Thoracic aorta (tissue), 2 donors: ENCODE measurements around the gene ERV3-1. TPM values are rescaled to one million over a fixed set of nuclear protein-coding genes. Genes with fewer than 3 reads are reported as not detected.
"Not testable (repeated sequence)": the region's sequence is repeated elsewhere in the genome, so short reads cannot be mapped to it uniquely, and the experiment has no call there.

Experiments
- ATAC-seq: fragments of 150-250 bp; one replicate; pipeline ENCODE4 v1.8.0; 2017; ENCODE audit warnings: low read depth; ENCODE audit not compliant: insufficient number of reproducible peaks, low FRiP score
- DNase-seq: peaks from one replicate; pipeline ENCODE4 v3.0.0-alpha.2; 2020; ENCODE audit warnings: low spot score
- H3K27ac ChIP-seq, 2 donors: fragments of 200-600 bp; sonication (generic); 1 replicate in 1 of 2; 2 replicates in 1 of 2; pipeline ENCODE4 v1.5.1; 2016; ENCODE audit warnings: mild to moderate bottlenecking in 2 of 2, moderate library complexity in 2 of 2
- H3K27me3 ChIP-seq: fragments of 200-600 bp; sonication (generic); replicated peaks from 2 replicates; pipeline ENCODE4 v1.6.0; 2016; ENCODE audit warnings: mild to moderate bottlenecking; ENCODE audit not compliant: insufficient read depth
- H3K36me3 ChIP-seq: fragments of 200-600 bp; sonication (generic); one replicate; pipeline ENCODE4 v1.5.1; 2016
- H3K4me1 ChIP-seq, 2 donors: fragments of 200-600 bp; sonication (generic); 1 replicate in 1 of 2; 2 replicates in 1 of 2; pipeline versions ENCODE4 v1.5.1 to v1.6.0; 2016; ENCODE audit warnings: low read depth in 2 of 2, mild to moderate bottlenecking in 1 of 2; ENCODE audit not compliant: control insufficient read depth in 1 of 2
- H3K4me3 ChIP-seq: fragments of 200-600 bp; sonication (generic); 2 replicates; pipeline ENCODE4 v1.5.1; 2016; ENCODE audit warnings: mild to moderate bottlenecking
- H3K9me3 ChIP-seq: fragments of 200-600 bp; sonication (generic); 2 replicates; pipeline ENCODE4 v1.5.1; 2016
- total RNA-seq, 2 donors: library from RNA; depleted of rRNA; stranded (reverse); fragments of >200 nt; gene quantifications; one replicate each; pipeline versions ENCODE4 v1.1.0 to v1.2.3, GENCODE V29; 2016
- TF ChIP-seq, protein P1 (sequence below): fragments of 200-600 bp; sonication (generic); IDR thresholded peaks from one replicate; pipeline ENCODE4 v1.5.1; 2019; ENCODE audit warnings: antibody characterized with exemption

ERV3-1 gene
- total RNA-seq, 2 donors from 2014 or later, result 21.8 to 28.6 TPM

DNA sequence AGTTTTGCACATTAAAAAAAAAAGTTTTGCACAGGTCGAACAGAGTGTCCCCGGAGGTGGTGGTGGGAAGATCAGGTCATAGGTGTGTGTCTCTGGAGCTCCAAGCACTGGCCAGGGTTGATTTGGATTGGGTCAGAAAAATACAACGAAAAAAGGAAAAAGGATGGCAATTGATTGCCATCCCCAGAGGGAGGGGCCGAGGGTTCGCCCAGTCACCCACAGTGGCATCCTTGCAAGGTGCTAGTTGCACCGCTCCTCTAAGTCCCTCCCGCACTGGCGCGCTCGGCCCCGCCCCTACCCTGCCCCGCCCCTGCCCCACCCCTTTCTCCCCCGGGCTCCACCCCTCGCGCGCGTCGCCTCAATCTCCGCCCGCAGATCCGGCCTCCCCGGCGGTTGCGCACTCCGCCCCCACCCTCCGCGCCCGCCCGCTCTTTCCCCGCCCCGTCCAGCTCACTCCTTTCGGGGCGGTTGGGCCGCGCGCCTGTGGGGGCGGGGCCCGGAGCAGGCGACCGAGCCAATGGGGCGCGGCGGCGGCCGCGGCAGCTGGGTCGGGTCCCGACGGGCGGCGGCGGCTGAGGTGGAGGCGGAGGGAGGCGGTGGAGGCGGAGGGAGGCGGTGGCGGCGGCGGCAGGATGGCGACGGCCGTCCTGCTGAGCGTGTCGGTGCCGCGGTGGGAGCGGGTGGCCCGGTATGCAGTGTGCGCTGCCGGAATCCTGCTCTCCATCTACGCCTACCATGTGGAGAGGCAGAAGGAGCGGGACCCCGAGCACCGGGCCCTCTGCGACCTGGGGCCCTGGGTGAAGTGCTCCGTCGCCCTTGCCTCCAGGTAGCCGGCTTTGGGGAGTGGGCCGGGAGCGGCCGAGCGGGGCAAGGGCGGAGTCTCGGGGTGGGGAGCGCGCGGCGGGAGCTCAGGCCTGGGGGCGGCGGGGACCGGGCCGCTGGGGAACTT is 31.5 kb upstream of the ERV3-1 start:
- Histone ChIP-seq H3K36me3 (no peaks in the 10 kb centered on the region), H3K4me3 (peak overlapping the region; percentile 86), H3K27ac (peak overlapping the region; percentile 74 to 79), H3K27me3 (no peaks in the 10 kb centered on the region), H3K4me1 (peaks cover 4 to 11% of the 10 kb centered on the region in 2 donors), H3K9me3 (no peaks in the 10 kb centered on the region)
- DNase-seq (peak; percentile 65), ATAC-seq (peak; percentile 83)
- TF ChIP-seq, protein P1, sequence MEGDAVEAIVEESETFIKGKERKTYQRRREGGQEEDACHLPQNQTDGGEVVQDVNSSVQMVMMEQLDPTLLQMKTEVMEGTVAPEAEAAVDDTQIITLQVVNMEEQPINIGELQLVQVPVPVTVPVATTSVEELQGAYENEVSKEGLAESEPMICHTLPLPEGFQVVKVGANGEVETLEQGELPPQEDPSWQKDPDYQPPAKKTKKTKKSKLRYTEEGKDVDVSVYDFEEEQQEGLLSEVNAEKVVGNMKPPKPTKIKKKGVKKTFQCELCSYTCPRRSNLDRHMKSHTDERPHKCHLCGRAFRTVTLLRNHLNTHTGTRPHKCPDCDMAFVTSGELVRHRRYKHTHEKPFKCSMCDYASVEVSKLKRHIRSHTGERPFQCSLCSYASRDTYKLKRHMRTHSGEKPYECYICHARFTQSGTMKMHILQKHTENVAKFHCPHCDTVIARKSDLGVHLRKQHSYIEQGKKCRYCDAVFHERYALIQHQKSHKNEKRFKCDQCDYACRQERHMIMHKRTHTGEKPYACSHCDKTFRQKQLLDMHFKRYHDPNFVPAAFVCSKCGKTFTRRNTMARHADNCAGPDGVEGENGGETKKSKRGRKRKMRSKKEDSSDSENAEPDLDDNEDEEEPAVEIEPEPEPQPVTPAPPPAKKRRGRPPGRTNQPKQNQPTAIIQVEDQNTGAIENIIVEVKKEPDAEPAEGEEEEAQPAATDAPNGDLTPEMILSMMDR, result no peak

DNA sequence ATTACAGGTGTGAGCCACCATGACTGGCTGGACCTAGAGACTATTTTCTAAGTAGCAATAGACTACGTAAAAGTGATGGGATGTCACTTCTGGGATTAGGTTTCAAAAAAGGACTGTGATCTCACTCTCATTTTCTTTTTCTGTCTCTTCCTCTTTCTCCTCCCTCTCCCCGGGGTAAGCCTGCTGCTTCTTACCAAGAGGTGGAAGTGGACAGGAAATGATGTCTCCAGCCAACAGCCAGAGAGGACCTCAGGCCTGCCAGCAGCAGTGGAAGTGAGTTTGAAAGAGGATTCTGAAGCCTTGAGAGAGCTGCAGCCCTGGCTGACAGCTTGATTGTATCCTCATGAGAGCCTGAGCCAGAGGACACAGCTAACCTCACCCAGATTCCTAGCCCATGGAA is 30.0 kb upstream of the ERV3-1 start:
- peak overlapping the region in 1 of 2 donors; percentile 26 for H3K27ac ChIP-seq
- not testable (repeated sequence) for ATAC-seq, DNase-seq, H3K36me3 ChIP-seq, H3K9me3 ChIP-seq, H3K4me3 ChIP-seq, H3K27me3 ChIP-seq
- peaks cover 4 to 11% of the 10 kb centered on the region in 2 donors for H3K4me1 ChIP-seq

DNA sequence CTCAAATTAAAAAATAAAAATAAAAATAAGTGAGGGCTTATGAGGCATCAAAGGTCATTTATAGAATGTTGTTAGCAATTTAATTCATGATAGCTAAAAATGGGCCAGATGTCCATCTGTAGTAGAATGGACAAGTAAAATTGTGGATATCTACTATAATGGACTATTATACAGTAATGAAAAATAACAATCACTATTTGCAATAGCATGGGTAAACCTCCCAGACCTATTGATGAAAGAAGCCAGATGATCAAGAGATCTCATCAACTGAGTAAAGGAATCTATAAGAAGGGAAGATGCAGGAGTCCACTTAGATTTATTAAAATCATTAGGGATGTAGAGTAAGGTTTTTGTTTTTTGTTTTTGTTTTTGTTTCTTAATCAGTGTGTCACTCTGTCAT is 29.0 kb upstream of the ERV3-1 start:
- not testable (repeated sequence) for H3K4me3 ChIP-seq, DNase-seq, ATAC-seq, H3K36me3 ChIP-seq, H3K9me3 ChIP-seq, H3K27ac ChIP-seq, H3K27me3 ChIP-seq
- H3K4me1 ChIP-seq, result peaks cover 4 to 11% of the 10 kb centered on the region in 2 donors

DNA sequence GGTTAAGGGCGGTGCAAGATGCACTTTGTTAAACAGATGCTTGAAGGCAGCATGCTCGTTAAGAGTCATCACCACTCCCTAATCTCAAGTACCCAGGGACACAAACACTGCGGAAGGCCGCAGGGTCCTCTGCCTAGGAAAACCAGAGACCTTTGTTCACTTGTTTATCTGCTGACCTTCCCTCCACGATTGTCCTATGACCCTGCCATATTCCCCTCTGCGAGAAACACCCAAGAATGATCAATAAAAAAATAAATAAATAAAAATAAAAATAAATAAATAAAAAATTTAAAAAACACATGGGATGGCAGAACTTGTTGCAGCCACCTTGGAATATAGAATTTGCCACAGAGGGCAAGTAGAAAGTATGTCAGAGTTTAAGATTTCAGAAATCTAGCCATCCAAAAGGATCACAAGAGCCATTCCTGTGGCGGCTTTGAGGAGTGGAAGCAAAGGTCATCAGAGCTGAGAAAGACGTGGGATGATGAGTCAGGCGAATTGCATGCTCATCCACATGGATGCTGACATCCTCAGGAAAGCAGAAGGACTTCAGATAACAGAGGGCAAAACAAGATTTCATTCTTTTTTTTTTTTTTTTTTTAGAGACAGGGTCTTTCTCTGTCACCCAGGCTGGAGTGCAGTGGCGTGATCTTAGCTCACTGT is 27.8 kb upstream of the ERV3-1 start:
- not testable (repeated sequence) for H3K9me3 ChIP-seq, DNase-seq, ATAC-seq, H3K27me3 ChIP-seq, H3K36me3 ChIP-seq, H3K27ac ChIP-seq, H3K4me1 ChIP-seq, H3K4me3 ChIP-seq

DNA sequence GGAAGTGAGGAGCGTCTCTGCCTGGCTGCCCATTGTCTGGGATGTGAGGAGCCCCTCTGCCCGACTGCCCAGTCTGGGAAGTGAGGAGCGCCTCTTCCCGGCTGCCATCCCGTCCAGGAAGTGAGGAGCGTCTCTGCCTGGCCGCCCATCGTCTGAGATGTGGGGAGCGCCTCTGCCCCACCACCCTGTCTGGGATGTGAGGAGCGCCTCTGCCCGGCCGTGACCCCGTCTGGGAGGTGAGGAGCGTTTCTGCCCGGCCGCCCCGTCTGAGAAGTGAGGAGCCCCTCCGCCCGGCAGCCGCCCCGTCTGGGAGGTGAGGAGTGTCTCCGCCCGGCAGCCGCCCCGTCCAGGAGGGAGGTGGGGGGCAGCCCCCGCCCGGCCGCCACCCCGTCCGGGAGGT is 26.9 kb upstream of the ERV3-1 start:
- not testable (repeated sequence) for H3K36me3 ChIP-seq, ATAC-seq, H3K27me3 ChIP-seq, H3K9me3 ChIP-seq, H3K4me3 ChIP-seq, H3K4me1 ChIP-seq, DNase-seq, H3K27ac ChIP-seq

DNA sequence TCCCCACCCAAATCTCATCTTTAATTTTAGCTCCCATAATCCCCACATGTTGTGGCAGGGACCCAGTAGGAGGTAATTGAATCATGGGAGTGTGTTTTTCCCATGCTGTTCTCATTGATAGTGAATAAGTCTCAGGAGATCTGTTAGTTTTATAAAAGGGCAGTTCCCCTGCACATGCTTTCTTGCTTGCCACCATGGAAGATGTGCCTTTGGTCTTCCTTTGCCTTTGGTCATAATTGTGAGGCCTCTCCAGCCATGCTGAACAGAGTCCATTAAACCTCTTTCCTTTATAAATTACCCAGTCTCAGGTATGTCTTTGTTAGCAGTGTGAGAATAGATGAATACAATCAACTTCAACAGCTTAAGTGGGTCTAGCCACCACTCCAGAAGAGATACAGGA is 18.5 kb upstream of the ERV3-1 start:
- H3K4me1 ChIP-seq, H3K4me3 ChIP-seq, ATAC-seq, H3K36me3 ChIP-seq, H3K27ac ChIP-seq, H3K9me3 ChIP-seq, H3K27me3 ChIP-seq, DNase-seq: not testable (repeated sequence)

DNA sequence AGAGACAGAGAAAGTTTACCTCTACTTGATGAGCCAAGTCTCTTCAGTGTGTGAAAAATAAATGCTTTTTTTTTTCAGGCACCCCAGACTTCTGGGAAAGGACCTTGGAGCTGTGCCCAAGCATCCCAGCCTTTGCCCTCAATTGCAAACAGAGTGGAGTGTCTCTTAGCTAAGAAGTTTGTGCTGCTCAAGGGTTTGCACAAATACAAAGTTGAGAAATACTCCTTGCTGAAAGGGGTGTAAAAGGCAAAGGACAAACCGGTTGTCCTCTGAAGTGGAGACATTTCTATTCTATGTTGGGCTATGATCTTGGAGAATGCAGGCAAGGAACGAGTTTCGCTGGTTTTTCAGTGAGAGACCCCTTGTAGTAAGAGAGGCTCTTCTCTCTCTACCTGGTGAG is 14.5 kb upstream of the ERV3-1 start:
- H3K36me3 ChIP-seq, H3K4me3 ChIP-seq, H3K27ac ChIP-seq, H3K9me3 ChIP-seq, H3K4me1 ChIP-seq, ATAC-seq, H3K27me3 ChIP-seq, DNase-seq: not testable (repeated sequence)

DNA sequence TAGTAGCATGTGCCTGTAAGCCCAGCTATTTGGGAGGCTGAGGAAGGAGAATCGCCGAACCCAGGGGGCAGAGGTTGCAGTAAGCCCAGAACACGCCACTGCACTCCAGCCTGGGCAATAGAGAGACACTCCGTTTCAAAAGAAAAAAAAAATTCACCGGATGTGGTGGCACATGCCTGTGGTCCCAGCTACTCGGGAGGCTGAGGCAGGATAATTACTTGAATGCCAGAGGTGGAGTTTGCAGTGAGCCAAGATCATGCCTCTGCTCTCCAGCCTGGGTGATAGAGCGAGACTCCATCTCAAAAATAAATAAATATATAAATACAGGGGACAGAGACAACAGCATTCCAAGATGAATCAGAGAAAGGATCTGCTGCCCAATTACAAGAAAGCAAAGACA is 3.4 kb upstream of the ERV3-1 start:
- ATAC-seq, H3K9me3 ChIP-seq, DNase-seq, H3K36me3 ChIP-seq, H3K4me1 ChIP-seq, H3K27ac ChIP-seq, H3K27me3 ChIP-seq, H3K4me3 ChIP-seq: not testable (repeated sequence)

DNA sequence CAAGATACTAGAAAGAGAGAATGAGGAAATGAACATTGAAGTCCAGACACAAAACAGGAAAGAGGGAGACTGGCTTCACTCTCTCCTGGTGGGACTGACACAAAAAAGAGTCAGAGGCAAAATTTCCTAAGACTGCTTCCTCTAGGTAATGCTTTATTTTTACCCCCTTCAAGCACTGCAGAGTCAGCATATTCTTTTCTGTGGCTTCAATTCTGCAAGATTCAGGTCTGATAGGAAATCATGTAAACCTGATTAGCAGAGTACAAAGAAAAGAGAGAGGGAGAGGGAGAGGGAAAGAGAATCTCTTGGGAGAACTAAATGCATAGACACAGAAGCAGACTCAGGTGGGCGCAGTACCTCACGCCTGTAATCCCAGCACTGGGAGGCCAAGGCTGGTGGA is 2.9 kb upstream of the ERV3-1 start:
- ATAC-seq, DNase-seq, H3K27me3 ChIP-seq, H3K36me3 ChIP-seq, H3K27ac ChIP-seq, H3K4me3 ChIP-seq, H3K9me3 ChIP-seq: not testable (repeated sequence)
- peaks cover 9 to 12% of the 10 kb centered on the region in 2 donors for H3K4me1 ChIP-seq

DNA sequence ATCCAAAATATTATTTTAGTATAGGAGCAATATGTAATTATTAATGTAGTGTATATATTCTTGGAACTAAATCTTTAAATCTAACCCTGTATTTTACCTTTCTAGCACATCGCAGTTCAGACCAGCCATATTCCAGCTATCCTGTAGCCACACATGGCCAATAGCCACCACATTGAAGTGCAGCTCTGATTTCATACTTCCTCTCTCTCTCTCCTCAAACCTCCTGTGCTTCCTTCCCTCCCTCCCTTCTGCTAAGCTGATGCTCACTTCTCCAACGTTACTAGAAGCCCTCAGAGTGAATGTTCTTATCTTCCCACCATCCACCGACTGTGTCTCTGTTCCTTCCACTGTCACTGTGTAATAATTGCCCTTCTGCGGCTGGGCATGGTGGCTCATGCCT is 549 bp upstream of the ERV3-1 start:
- not testable (repeated sequence) for ATAC-seq

More for the DNA sequence above, 549 bp upstream of the ERV3-1 start:
- H3K4me3 ChIP-seq, result peak overlapping the region; percentile 93
- not testable (repeated sequence) for H3K27me3 ChIP-seq, DNase-seq, H3K9me3 ChIP-seq, H3K36me3 ChIP-seq
- H3K27ac ChIP-seq, result peak overlapping the region; percentile 84 to 85
- peaks cover 12 to 30% of the 10 kb centered on the region in 2 donors for H3K4me1 ChIP-seq
